Body of pancreas (tissue), 4 donors: ENCODE data around the gene HIBCH. TPM values are rescaled to one million over a fixed set of nuclear protein-coding genes. Genes with fewer than 3 reads are reported as not detected.
A peak's percentile ranks its signal among the peaks of the same experiment; 100 is the strongest.

Experiments
- ATAC-seq: fragments of 150-250 bp; one replicate; pipeline ENCODE4 v1.9.1; 2016
- DNase-seq, 4 donors: peaks; one replicate each; pipeline ENCODE4 v3.0.0-alpha.2; 2019
- H3K27ac ChIP-seq, 4 donors: fragments of 200-600 bp; sonication (generic); 1 replicate in 3 of 4; 2 replicates in 1 of 4; pipeline versions ENCODE4 v1.5.1 to v1.6.1; 2016 to 2019; ENCODE audit warnings: mild to moderate bottlenecking in 1 of 4, mixed read lengths in 1 of 4, moderate library complexity in 1 of 4
- H3K27me3 ChIP-seq, 2 donors: fragments of 200-600 bp; sonication (generic); one replicate each; pipeline ENCODE4 v1.6.0; 2016; ENCODE audit warnings: mild to moderate bottlenecking in 1 of 2
- H3K36me3 ChIP-seq, 2 donors: fragments of 200-600 bp; sonication (generic); replicated peaks in 1 of 2; 2 replicates each; pipeline ENCODE4 v1.5.1; 2016; ENCODE audit warnings: low read depth in 2 of 2; ENCODE audit not compliant: insufficient read depth in 1 of 2
- H3K4me1 ChIP-seq: fragments of 200-600 bp; sonication (generic); one replicate; pipeline ENCODE4 v1.6.0; 2016
- H3K4me3 ChIP-seq, 2 donors: fragments of 200-600 bp; sonication (generic); 1 replicate in 1 of 2; 2 replicates in 1 of 2; pipeline ENCODE4 v1.5.1; 2016 to 2019
- H3K9me3 ChIP-seq, 3 donors: fragments of 200-600 bp; sonication (generic); 1 replicate in 2 of 3; 2 replicates in 1 of 3; pipeline ENCODE4 v1.5.1; 2016
- CTCF ChIP-seq, 7 experiments: fragments of 450-650 bp in 4 of 7; fragments of 200-600 bp in 3 of 7; sonication (generic) in 3 of 7; IDR thresholded peaks; one replicate each; pipeline ENCODE4 v1.5.1; 2016 to 2019; ENCODE audit warnings: antibody characterized with exemption in 7 of 7
- POLR2A ChIP-seq, 3 donors: fragments of 450-650 bp; IDR thresholded peaks; one replicate each; pipeline ENCODE4 v1.6.1; 2016; ENCODE audit warnings: antibody characterized with exemption in 3 of 3, mild to moderate bottlenecking in 2 of 3
- WGBS, 2 donors: methylation state at CpG; one replicate each; pipeline ENCODE4 v1.1.5; 2017; 5-methylcytosine and 5-hydroxymethylcytosine counted together
- intact Hi-C: fragments of 100-400 bp; cut with DNase I; formaldehyde crosslinking; loops from one replicate; pipeline ENCODE4 v1.15.1; 2023
- total RNA-seq, 2 donors: library from RNA; depleted of rRNA; stranded (reverse); fragments of >200 nt; gene quantifications; one replicate each; pipeline ENCODE4 v1.1.0, GENCODE V29; 2016

HIBCH gene
- total RNA-seq, 2 donors from 2014 or later = 19.4 to 21.3 TPM

GRCh38 chr2:190334479-190335224 is 15.0 kb upstream of the HIBCH start:
- Histone ChIP-seq H3K27ac (peak overlapping the region; percentile 37 to 85 (median 56)), H3K36me3 (no peaks in the 10 kb centered on the region), H3K27me3 (no peaks in the 10 kb centered on the region), H3K4me3 (no peak overlapping the region), H3K4me1 (peaks cover 27% of the 10 kb centered on the region), H3K9me3 (no peaks in the 10 kb centered on the region)
- WGBS, 2 donors = 20 to 23% methylated on average over 8 of the region's 8 CpGs
- TF ChIP-seq POLR2A (IDR thresholded peaks at IDR 0.05) (no peak), CTCF (IDR thresholded peaks at IDR 0.05) (no peak)
- DNase-seq (peak; percentile 41 to 76 (median 67)), ATAC-seq (peak; percentile 95)
- intact Hi-C loops = no loop called here

GRCh38 chr2:190333928-190334327 is 14.3 kb upstream of the HIBCH start:
- DNase-seq (no peak), ATAC-seq (no peak)
- intact Hi-C loops = no loop called here
- peaks cover 27% of the 10 kb centered on the region for H3K4me1 ChIP-seq
- WGBS, 2 donors = 20 to 25% methylated on average over 2 of the region's 2 CpGs
- H3K36me3 ChIP-seq = no peaks in the 10 kb centered on the region
- H3K4me3 ChIP-seq = no peak overlapping the region
- TF ChIP-seq POLR2A (IDR thresholded peaks at IDR 0.05) (no peak), CTCF (IDR thresholded peaks at IDR 0.05) (no peak)
- peak overlapping the region; percentile 23 to 85 (median 54) for H3K27ac ChIP-seq
- no peaks in the 10 kb centered on the region for H3K27me3 ChIP-seq
- H3K9me3 ChIP-seq = no peaks in the 10 kb centered on the region

GRCh38 chr2:190333395-190333794 is 13.8 kb upstream of the HIBCH start:
- intact Hi-C loops = no loop called here
- H3K4me1 ChIP-seq = peaks cover 27% of the 10 kb centered on the region
- TF ChIP-seq CTCF (IDR thresholded peaks at IDR 0.05) = no peak
- TF ChIP-seq POLR2A (IDR thresholded peaks at IDR 0.05) = no peak
- 22 to 25% methylated on average over 8 of the region's 8 CpGs for WGBS, 2 donors
- ATAC-seq (no peak), DNase-seq (no peak)
- H3K27ac ChIP-seq = peak overlapping the region; percentile 23 to 85 (median 54)
- H3K36me3 ChIP-seq = no peaks in the 10 kb centered on the region
- no peak overlapping the region for H3K4me3 ChIP-seq
- H3K9me3 ChIP-seq = no peaks in the 10 kb centered on the region
- H3K27me3 ChIP-seq = no peaks in the 10 kb centered on the region

- Histone ChIP-seq H3K27ac (no peak overlapping the region), H3K27me3 (no peaks in the 10 kb centered on the region), H3K4me1 (peaks cover 5% of the 10 kb centered on the region), H3K36me3 (no peaks in the 10 kb centered on the region), H3K9me3 (no peaks in the 10 kb centered on the region), H3K4me3 (no peak overlapping the region)
- WGBS, 2 donors = 84 to 90% methylated on average over 3 of the region's 3 CpGs
- TF ChIP-seq POLR2A (IDR thresholded peaks at IDR 0.05) (no peak), CTCF (IDR thresholded peaks at IDR 0.05) (peak in 5 of 7 experiments; percentile 22 to 55 (median 43))
- DNase-seq (no peak), ATAC-seq (no peak)
- intact Hi-C loops = no loop called here
Observed at GRCh38 chr2:190328573-190329147, 9.0 kb upstream of the HIBCH start.
